Measurements from ENCODE around the gene FGG. TPM values are rescaled to one million over a fixed set of nuclear protein-coding genes. Genes with fewer than 3 reads are reported as not detected.

The FGG gene
- total and polyA plus RNA-seq, 2 of the 13 experiments (the other 11 are each of a cell fraction or from before 2014, with no cell fraction given), result 1,037 to 2,423 TPM

DNA sequence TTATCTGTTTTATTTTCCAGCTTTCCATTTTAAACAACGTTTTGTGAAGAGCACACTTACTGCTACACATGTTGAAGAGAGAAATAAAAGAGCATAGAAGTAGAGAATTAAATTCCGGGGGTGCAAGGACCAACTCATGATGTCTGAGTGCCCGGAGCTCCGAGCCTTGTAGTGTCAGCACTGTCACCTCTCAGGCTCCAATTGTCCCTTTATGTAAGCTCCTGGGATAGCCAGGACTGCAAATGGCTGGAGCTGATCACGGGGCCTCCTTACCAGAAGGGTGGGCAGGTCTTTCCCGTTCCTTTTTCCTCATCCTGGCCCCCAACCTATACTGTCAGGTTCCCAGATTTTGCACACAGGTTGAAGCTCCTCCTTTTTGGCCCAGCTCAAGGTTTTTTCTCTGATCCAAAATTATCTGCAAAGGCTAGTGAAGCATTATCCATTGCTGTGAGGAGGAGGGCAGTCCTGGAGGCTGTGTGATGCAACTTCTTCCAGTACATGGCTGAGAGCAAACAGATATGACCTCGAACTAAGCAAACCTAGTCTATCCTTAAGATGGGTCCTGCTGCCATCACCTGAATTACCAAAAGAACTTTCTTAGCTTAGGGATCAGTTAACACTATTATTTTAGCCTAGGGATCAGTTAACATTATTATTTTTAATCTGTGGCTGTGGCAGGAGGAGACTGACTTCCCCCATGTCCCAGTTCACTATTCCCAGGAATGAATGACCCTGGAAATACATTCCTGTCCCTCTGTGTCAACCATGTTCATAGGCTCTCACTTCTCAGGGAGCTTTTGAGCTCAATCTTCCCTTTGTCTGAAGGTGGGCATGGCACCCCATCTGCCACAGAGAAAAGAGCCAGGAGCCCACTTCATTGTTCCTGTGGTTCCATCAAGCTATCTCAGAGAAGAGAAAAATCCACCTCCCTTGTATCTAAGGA lies at the start of gene FGG (continued):
- TF ChIP-seq, protein P1, sequence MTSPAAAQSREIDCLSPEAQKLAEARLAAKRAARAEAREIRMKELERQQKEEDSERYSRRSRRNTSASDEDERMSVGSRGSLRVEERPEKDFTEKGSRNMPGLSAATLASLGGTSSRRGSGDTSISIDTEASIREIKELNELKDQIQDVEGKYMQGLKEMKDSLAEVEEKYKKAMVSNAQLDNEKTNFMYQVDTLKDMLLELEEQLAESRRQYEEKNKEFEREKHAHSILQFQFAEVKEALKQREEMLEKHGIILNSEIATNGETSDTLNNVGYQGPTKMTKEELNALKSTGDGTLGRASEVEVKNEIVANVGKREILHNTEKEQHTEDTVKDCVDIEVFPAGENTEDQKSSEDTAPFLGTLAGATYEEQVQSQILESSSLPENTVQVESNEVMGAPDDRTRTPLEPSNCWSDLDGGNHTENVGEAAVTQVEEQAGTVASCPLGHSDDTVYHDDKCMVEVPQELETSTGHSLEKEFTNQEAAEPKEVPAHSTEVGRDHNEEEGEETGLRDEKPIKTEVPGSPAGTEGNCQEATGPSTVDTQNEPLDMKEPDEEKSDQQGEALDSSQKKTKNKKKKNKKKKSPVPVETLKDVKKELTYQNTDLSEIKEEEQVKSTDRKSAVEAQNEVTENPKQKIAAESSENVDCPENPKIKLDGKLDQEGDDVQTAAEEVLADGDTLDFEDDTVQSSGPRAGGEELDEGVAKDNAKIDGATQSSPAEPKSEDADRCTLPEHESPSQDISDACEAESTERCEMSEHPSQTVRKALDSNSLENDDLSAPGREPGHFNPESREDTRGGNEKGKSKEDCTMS (CRISPR knock-in tag; conservative IDR thresholded peaks at IDR 0.05), result no peak
- TF ChIP-seq ZNF749 (CRISPR knock-in tag; IDR thresholded peaks at IDR 0.05; ENCODE audit: borderline replicate concordance) (no peak), SRSF9 (IDR thresholded peaks at IDR 0.05; ENCODE audit: borderline replicate concordance, insufficient read depth, low read depth, low read length, poor library complexity, severe bottlenecking) (no peak), ZNF839 (CRISPR knock-in tag; IDR thresholded peaks at IDR 0.05; ENCODE audit: borderline replicate concordance) (no peak), SMC3 (IDR thresholded peaks at IDR 0.05; ENCODE audit: low read length) (peak; percentile 16), SMAD3 (CRISPR knock-in tag; IDR thresholded peaks at IDR 0.05) (peak; percentile 77; the same call in 1 of the 2 replicates), TRIM22 (IDR thresholded peaks at IDR 0.05) (no peak), NFIC (IDR thresholded peaks at IDR 0.05; ENCODE audit: low read length) (no peak; the same call in 1 of the 2 replicates), MIER2 (CRISPR knock-in tag; IDR thresholded peaks at IDR 0.05) (0 out of 2 replicates have a peak, but pooled peaks have one; percentile 17), ZBTB38 (CRISPR knock-in tag; IDR thresholded peaks at IDR 0.05) (0 out of 2 replicates have a peak, but pooled peaks have one; percentile 56), PLSCR1 (CRISPR knock-in tag; IDR thresholded peaks at IDR 0.05; ENCODE audit: borderline replicate concordance) (no peak), LBX2 (CRISPR knock-in tag; IDR thresholded peaks at IDR 0.05; ENCODE audit: borderline replicate concordance) (no peak)
- TF ChIP-seq, protein P2, sequence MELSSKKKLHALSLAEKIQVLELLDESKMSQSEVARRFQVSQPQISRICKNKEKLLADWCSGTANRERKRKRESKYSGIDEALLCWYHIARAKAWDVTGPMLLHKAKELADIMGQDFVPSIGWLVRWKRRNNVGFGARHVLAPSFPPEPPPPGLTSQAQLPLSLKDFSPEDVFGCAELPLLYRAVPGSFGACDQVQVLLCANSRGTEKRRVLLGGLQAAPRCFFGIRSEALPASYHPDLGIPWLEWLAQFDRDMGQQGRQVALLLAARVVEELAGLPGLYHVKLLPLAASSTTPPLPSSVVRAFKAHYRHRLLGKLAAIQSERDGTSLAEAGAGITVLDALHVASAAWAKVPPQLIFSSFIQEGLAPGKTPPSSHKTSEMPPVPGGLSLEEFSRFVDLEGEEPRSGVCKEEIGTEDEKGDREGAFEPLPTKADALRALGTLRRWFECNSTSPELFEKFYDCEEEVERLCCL (CRISPR knock-in tag; IDR thresholded peaks at IDR 0.05; ENCODE audit: borderline replicate concordance), result no peak
- TF ChIP-seq, protein P3, sequence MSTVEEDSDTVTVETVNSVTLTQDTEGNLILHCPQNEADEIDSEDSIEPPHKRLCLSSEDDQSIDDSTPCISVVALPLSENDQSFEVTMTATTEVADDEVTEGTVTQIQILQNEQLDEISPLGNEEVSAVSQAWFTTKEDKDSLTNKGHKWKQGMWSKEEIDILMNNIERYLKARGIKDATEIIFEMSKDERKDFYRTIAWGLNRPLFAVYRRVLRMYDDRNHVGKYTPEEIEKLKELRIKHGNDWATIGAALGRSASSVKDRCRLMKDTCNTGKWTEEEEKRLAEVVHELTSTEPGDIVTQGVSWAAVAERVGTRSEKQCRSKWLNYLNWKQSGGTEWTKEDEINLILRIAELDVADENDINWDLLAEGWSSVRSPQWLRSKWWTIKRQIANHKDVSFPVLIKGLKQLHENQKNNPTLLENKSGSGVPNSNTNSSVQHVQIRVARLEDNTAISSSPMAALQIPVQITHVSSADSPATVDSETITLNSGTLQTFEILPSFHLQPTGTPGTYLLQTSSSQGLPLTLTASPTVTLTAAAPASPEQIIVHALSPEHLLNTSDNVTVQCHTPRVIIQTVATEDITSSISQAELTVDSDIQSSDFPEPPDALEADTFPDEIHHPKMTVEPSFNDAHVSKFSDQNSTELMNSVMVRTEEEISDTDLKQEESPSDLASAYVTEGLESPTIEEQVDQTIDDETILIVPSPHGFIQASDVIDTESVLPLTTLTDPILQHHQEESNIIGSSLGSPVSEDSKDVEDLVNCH (CRISPR knock-in tag; IDR thresholded peaks at IDR 0.05), result no peak
- TF ChIP-seq, protein P4, sequence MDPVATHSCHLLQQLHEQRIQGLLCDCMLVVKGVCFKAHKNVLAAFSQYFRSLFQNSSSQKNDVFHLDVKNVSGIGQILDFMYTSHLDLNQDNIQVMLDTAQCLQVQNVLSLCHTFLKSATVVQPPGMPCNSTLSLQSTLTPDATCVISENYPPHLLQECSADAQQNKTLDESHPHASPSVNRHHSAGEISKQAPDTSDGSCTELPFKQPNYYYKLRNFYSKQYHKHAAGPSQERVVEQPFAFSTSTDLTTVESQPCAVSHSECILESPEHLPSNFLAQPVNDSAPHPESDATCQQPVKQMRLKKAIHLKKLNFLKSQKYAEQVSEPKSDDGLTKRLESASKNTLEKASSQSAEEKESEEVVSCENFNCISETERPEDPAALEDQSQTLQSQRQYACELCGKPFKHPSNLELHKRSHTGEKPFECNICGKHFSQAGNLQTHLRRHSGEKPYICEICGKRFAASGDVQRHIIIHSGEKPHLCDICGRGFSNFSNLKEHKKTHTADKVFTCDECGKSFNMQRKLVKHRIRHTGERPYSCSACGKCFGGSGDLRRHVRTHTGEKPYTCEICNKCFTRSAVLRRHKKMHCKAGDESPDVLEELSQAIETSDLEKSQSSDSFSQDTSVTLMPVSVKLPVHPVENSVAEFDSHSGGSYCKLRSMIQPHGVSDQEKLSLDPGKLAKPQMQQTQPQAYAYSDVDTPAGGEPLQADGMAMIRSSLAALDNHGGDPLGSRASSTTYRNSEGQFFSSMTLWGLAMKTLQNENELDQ (CRISPR knock-in tag; IDR thresholded peaks at IDR 0.05; ENCODE audit: borderline replicate concordance), result no peak

All from HepG2 (cell line).